ENCODE results near the gene KCNJ5. TPM values are rescaled to one million over a fixed set of nuclear protein-coding genes. Genes with fewer than 3 reads are reported as not detected.
A peak's percentile ranks its signal among the peaks of the same experiment; 100 is the strongest.

The KCNJ5 gene
- 10 to 100 TPM in 1 of 2 donors, 1 to 10 TPM in 1; 6.3 to 13.7 TPM for total RNA-seq

- Histone ChIP-seq H3K36me3 (replicated peaks in 1 of 2; ENCODE audit: insufficient read depth in 1 of 2, low read depth in 2 of 2) (no peaks in the 10 kb centered on the region), H3K4me3 (peak within 1 kb of the TSS; percentile 17 to 68), H3K27ac (peak within 1 kb of the TSS; percentile 79 to 87 (median 82)), H3K4me1 (peaks cover 87% of the 10 kb centered on the region), H3K27me3 (no peaks in the 10 kb centered on the region), H3K9me3 (no peaks in the 10 kb centered on the region)
- intact Hi-C loops (cut with DNase I), result no loop called here
- WGBS, 2 donors, result 1% methylated on average over 74 of the region's 85 CpGs; no CpG with 5 or more reads in 1 of the 2 donors
- TF ChIP-seq POLR2A (IDR thresholded peaks at IDR 0.05) (peak in 2 of 3 donors; percentile 9 to 10), CTCF (IDR thresholded peaks at IDR 0.05) (no peak)
- ATAC-seq (peak; percentile 31), DNase-seq (peak; percentile 56 to 66 (median 60))
Observed at GRCh38 chr11:128890543-128891368, at the start of gene KCNJ5. Gene KCNJ5 (plus strand): TSS chr11:128891356. CDS start chr11:128911274, 19,918 bp downstream.

- 31 to 47% methylated on average over 7 of the region's 7 CpGs for WGBS, 2 donors
- peaks cover 43% of the 10 kb centered on the region for H3K4me1 ChIP-seq
- H3K27ac ChIP-seq, result peak overlapping the region; percentile 58 to 75 (median 72)
- peak; percentile 61 to 82 (median 77) for DNase-seq
- H3K9me3 ChIP-seq, result no peaks in the 10 kb centered on the region
- no peaks in the 10 kb centered on the region for H3K36me3 ChIP-seq (replicated peaks in 1 of 2; ENCODE audit: insufficient read depth in 1 of 2, low read depth in 2 of 2)
- TF ChIP-seq POLR2A (IDR thresholded peaks at IDR 0.05) (no peak), CTCF (IDR thresholded peaks at IDR 0.05) (no peak)
- intact Hi-C loops (cut with DNase I), result no loop called here
- no peak overlapping the region for H3K4me3 ChIP-seq
- ATAC-seq, result peak; percentile 78
- no peaks in the 10 kb centered on the region for H3K27me3 ChIP-seq
Observed at GRCh38 chr11:128841461-128842072, 49.6 kb upstream of the KCNJ5 start.

GRCh38 chr11:128843198-128843785, 47.9 kb upstream of the KCNJ5 start:
- 4 to 11% methylated on average over 2 of the region's 2 CpGs for WGBS, 2 donors
- intact Hi-C loops (cut with DNase I), result no loop called here
- ATAC-seq (peak; percentile 50), DNase-seq (no peak)
- H3K36me3 ChIP-seq (replicated peaks in 1 of 2; ENCODE audit: insufficient read depth in 1 of 2, low read depth in 2 of 2), result no peaks in the 10 kb centered on the region
- TF ChIP-seq POLR2A (IDR thresholded peaks at IDR 0.05), result no peak
- no peak for TF ChIP-seq CTCF (IDR thresholded peaks at IDR 0.05)
- peaks cover 43% of the 10 kb centered on the region for H3K4me1 ChIP-seq
- peak overlapping the region in 3 of 4 donors; percentile 72 to 75 (median 73) for H3K27ac ChIP-seq
- no peaks in the 10 kb centered on the region for H3K9me3 ChIP-seq
- H3K4me3 ChIP-seq, result no peak overlapping the region
- H3K27me3 ChIP-seq, result no peaks in the 10 kb centered on the region

GRCh38 chr11:128845334-128845780, 45.8 kb upstream of the KCNJ5 start:
- H3K9me3 ChIP-seq, result no peaks in the 10 kb centered on the region
- H3K27me3 ChIP-seq, result no peaks in the 10 kb centered on the region
- ATAC-seq (no peak), DNase-seq (no peak)
- H3K36me3 ChIP-seq (replicated peaks in 1 of 2; ENCODE audit: insufficient read depth in 1 of 2, low read depth in 2 of 2), result no peaks in the 10 kb centered on the region
- TF ChIP-seq CTCF (IDR thresholded peaks at IDR 0.05) (no peak), POLR2A (IDR thresholded peaks at IDR 0.05) (no peak)
- WGBS, 2 donors, result 50 to 61% methylated on average over 2 of the region's 2 CpGs
- H3K27ac ChIP-seq, result no peak overlapping the region
- H3K4me1 ChIP-seq, result peaks cover 45% of the 10 kb centered on the region
- intact Hi-C loops (cut with DNase I), result no loop called here
- H3K4me3 ChIP-seq, result no peak overlapping the region
